K562 (cell line): ENCODE measurements around the gene NEU3. TPM values are rescaled to one million over a fixed set of nuclear protein-coding genes. Genes with fewer than 3 reads are reported as not detected.

ENCODE experiments used
- ARID1B ChIP-seq: fragments of 450-650 bp; IDR thresholded peaks from 2 replicates; pipeline ENCODE4 v1.6.1; 2016; ENCODE audit warnings: antibody characterized with exemption, mild to moderate bottlenecking, inconsistent platforms
- ATF3 ChIP-seq, 2 experiments: fragments of 450-650 bp in 1 of 2; sonication (generic) in 1 of 2; formaldehyde crosslinking in 1 of 2; IDR thresholded peaks in 1 of 2; conservative IDR thresholded peaks in 1 of 2; 2 replicates each; pipeline versions ENCODE4 v1.6.1 to v1.8.1; 2016 to 2023; ENCODE audit warnings: mild to moderate bottlenecking in 2 of 2, moderate library complexity in 2 of 2, inconsistent platforms in 1 of 2, missing genetic modification reagents in 1 of 2
- EP300 ChIP-seq: IDR thresholded peaks from 2 replicates; pipeline ENCODE4 v1.6.1; 2012; ENCODE audit warnings: low read length, improper control_type of control experiment
- FOXK2 ChIP-seq, 2 experiments: fragments of 450-650 bp; IDR thresholded peaks in 1 of 2; conservative IDR thresholded peaks in 1 of 2; 2 replicates each; pipeline ENCODE4 v1.6.1; 2016; ENCODE audit warnings: low read depth in 2 of 2, mild to moderate bottlenecking in 1 of 2
- FOXP1 ChIP-seq: sonication (generic); formaldehyde crosslinking; IDR thresholded peaks from 2 replicates; pipeline ENCODE4 v1.8.0; 2022; ENCODE audit warnings: mild to moderate bottlenecking, missing genetic modification reagents
- GATAD2B ChIP-seq: fragments of 450-650 bp; IDR thresholded peaks from 2 replicates; pipeline ENCODE4 v1.6.1; 2017; ENCODE audit warnings: mild to moderate bottlenecking, borderline replicate concordance
- HDGF ChIP-seq: fragments of 450-650 bp; IDR thresholded peaks from 2 replicates; pipeline ENCODE4 v1.6.1; 2016
- JUND ChIP-seq, 2 experiments: IDR thresholded peaks; 2 replicates in 1 of 2; 3 replicates in 1 of 2; pipeline ENCODE4 v1.6.1; 2011; ENCODE audit warnings: borderline replicate concordance in 2 of 2, low read depth in 2 of 2, low read length in 2 of 2, improper control_type of control experiment in 1 of 2, missing biosample characterization in 1 of 2, missing genetic modification characterization in 1 of 2, missing genetic modification reagents in 1 of 2
- MIER1 ChIP-seq: fragments of 450-650 bp; IDR thresholded peaks from 2 replicates; pipeline ENCODE4 v1.6.1; 2016; ENCODE audit warnings: antibody characterized with exemption, mild to moderate bottlenecking, low read depth
- NR0B1 ChIP-seq: fragments of 450-650 bp; IDR thresholded peaks from one replicate; pipeline ENCODE4 v1.6.1; 2018; ENCODE audit warnings: mild to moderate bottlenecking, moderate library complexity; ENCODE audit not compliant: partially characterized antibody
- NR3C1 ChIP-seq: sonication (generic); formaldehyde crosslinking; IDR thresholded peaks from 2 replicates; pipeline ENCODE4 v1.8.1; 2022; ENCODE audit warnings: missing genetic modification reagents
- PURB ChIP-seq: sonication (generic); formaldehyde crosslinking; IDR thresholded peaks from 2 replicates; pipeline ENCODE4 v1.9.0; 2021; ENCODE audit warnings: low read depth, mild to moderate bottlenecking, missing genetic modification reagents
- SMARCA4 ChIP-seq: fragments of 450-650 bp; IDR thresholded peaks from 2 replicates; pipeline ENCODE4 v1.6.1; 2016
- SUPT5H ChIP-seq: fragments of 450-650 bp; IDR thresholded peaks from 2 replicates; pipeline ENCODE4 v1.6.1; 2016
- TBP ChIP-seq: optimal IDR thresholded peaks from 2 replicates; pipeline ENCODE3; 2011; ENCODE audit warnings: low read depth, low read length, improper control_type of control experiment
- U2AF2 ChIP-seq: fragments of 200-400 bp; formaldehyde crosslinking; optimal IDR thresholded peaks from 2 replicates; pipeline ENCODE3; 2017; ENCODE audit warnings: low read depth, mild to moderate bottlenecking, low read length
- ZBED1 ChIP-seq: IDR thresholded peaks from 2 replicates; pipeline ENCODE4 v1.6.1; 2014
- ZNF347 ChIP-seq: fragments of 450-650 bp; formaldehyde crosslinking; IDR thresholded peaks from 2 replicates; pipeline ENCODE4 v1.4.0; 2020; ENCODE audit warnings: low read depth, mild to moderate bottlenecking, moderate library complexity
- ZNF354B ChIP-seq: fragments of 250-450 bp; sonication (Bioruptor Pico); IDR thresholded peaks from 2 replicates; pipeline ENCODE4 v1.4.0; 2020
- ZNF695 ChIP-seq: fragments of 450-650 bp; formaldehyde crosslinking; IDR thresholded peaks from 2 replicates; pipeline ENCODE4 v1.4.0; 2020; ENCODE audit warnings: mild to moderate bottlenecking, moderate library complexity
- polyA plus RNA-seq, 8 experiments: library from polyadenylated mRNA; depleted of rRNA in 4 of 8; stranded (reverse) in 5 of 8; unstranded in 3 of 8; fragments of >200 nt; fragmentation: Nextera tagmentation in 2 of 8; fragmentation: Illumina TruSeq in 1 of 8; extraction: Ambion mirVana in 2 of 8; extraction: Trizol in 1 of 8; gene quantifications; 2 replicates each; pipeline versions ENCODE4 v1.2.1 to v1.2.3, GENCODE V29; 2011 to 2014; ENCODE audit warnings: inconsistent platforms in 1 of 8, missing spikeins in 1 of 8
- total RNA-seq, 7 experiments: library from RNA; depleted of rRNA in 6 of 7; stranded (reverse); fragments of >200 nt in 6 of 7; fragmentation: Illumina TruSeq in 2 of 7; extraction: Trizol in 2 of 7; gene quantifications; 2 replicates each; pipeline versions ENCODE4 v1.2.1 to v1.2.3, GENCODE V29; 2011 to 2021; ENCODE audit warnings: low replicate concordance in 1 of 7
- TF ChIP-seq, protein P1 (sequence below): sonication (generic); formaldehyde crosslinking; IDR thresholded peaks from 2 replicates; pipeline ENCODE4 v1.8.1; 2023; ENCODE audit warnings: missing genetic modification reagents, mild to moderate bottlenecking, borderline replicate concordance
- TF ChIP-seq, protein P2 (sequence below): fragments of 450-650 bp; IDR thresholded peaks from 2 replicates; pipeline ENCODE4 v1.6.1; 2016

The NEU3 gene
- total and polyA plus RNA-seq, 9 of the 15 experiments (the other 6 are each of a cell fraction or from before 2014, with no cell fraction given), result 6.2 to 41.3 (median 31.1) TPM

DNA sequence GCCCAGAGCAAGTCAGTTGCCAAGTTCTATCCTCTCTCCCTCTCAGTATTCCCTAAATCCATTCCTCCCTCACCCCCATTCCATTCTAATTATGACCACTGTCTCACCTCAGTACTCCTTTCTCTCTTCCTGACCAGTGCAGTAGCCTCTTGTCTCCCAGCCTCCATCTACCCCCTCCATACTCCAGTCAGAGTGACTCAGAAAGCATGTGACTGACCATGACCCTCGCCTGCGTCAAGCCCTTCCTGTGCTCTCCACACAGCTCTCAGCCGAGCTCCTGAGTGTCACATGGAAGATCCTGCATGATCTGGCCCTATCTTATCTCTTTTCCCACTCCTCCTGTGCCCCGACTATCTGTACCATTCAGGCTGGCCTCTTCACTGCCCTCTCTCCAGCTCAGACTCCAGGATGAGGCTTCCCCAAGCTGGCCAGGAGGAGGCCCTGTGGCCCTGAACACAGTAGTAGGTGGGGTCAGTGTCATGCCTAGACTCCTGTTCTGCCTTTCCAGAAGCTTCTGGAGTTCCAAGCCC lies 42.6 kb downstream of the NEU3 start (continued):
- peak; percentile 97 for TF ChIP-seq EP300
- no peak for TF ChIP-seq NR3C1 (CRISPR knock-in tag)
- no peak for TF ChIP-seq PURB
- no peak for TF ChIP-seq ZNF347
- no peak for TF ChIP-seq ZNF354B
- TF ChIP-seq, protein P1, sequence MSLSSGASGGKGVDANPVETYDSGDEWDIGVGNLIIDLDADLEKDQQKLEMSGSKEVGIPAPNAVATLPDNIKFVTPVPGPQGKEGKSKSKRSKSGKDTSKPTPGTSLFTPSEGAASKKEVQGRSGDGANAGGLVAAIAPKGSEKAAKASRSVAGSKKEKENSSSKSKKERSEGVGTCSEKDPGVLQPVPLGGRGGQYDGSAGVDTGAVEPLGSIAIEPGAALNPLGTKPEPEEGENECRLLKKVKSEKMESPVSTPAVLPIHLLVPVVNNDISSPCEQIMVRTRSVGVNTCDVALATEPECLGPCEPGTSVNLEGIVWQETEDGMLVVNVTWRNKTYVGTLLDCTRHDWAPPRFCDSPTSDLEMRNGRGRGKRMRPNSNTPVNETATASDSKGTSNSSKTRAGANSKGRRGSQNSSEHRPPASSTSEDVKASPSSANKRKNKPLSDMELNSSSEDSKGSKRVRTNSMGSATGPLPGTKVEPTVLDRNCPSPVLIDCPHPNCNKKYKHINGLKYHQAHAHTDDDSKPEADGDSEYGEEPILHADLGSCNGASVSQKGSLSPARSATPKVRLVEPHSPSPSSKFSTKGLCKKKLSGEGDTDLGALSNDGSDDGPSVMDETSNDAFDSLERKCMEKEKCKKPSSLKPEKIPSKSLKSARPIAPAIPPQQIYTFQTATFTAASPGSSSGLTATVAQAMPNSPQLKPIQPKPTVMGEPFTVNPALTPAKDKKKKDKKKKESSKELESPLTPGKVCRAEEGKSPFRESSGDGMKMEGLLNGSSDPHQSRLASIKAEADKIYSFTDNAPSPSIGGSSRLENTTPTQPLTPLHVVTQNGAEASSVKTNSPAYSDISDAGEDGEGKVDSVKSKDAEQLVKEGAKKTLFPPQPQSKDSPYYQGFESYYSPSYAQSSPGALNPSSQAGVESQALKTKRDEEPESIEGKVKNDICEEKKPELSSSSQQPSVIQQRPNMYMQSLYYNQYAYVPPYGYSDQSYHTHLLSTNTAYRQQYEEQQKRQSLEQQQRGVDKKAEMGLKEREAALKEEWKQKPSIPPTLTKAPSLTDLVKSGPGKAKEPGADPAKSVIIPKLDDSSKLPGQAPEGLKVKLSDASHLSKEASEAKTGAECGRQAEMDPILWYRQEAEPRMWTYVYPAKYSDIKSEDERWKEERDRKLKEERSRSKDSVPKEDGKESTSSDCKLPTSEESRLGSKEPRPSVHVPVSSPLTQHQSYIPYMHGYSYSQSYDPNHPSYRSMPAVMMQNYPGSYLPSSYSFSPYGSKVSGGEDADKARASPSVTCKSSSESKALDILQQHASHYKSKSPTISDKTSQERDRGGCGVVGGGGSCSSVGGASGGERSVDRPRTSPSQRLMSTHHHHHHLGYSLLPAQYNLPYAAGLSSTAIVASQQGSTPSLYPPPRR, result no peak
- TF ChIP-seq JUND (IDR thresholded peaks at IDR 0.05; ENCODE audit: borderline replicate concordance, low read depth, low read length), result peak; percentile 98
- peak; percentile 97; the same call in 2 of the 3 replicates for TF ChIP-seq JUND (tag; IDR thresholded peaks at IDR 0.05; ENCODE audit: borderline replicate concordance, low read depth, low read length)
- no peak for TF ChIP-seq FOXP1 (CRISPR knock-in tag)
- peak; percentile 99 for TF ChIP-seq ARID1B
- TF ChIP-seq MIER1, result no peak
- TF ChIP-seq, protein P2, sequence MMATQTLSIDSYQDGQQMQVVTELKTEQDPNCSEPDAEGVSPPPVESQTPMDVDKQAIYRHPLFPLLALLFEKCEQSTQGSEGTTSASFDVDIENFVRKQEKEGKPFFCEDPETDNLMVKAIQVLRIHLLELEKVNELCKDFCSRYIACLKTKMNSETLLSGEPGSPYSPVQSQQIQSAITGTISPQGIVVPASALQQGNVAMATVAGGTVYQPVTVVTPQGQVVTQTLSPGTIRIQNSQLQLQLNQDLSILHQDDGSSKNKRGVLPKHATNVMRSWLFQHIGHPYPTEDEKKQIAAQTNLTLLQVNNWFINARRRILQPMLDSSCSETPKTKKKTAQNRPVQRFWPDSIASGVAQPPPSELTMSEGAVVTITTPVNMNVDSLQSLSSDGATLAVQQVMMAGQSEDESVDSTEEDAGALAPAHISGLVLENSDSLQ, result peak; percentile 66; the same call in 1 of the 2 replicates
- no peak for TF ChIP-seq U2AF2
- TF ChIP-seq SMARCA4, result peak; percentile 98
- no peak for TF ChIP-seq SUPT5H
- peak; percentile 97; the same call in 1 of the 2 replicates for TF ChIP-seq HDGF
- no peak for TF ChIP-seq ZNF695 (CRISPR knock-in tag)
- peak; percentile 17 for TF ChIP-seq TBP
- peak; percentile 74 to 81 for TF ChIP-seq FOXK2 (conservative IDR thresholded peaks at IDR 0.05 in 1 of 2, IDR thresholded peaks at IDR 0.05 in 1 of 2; ENCODE audit: low read depth in 2 of 2)
- 0 out of 2 replicates have a peak, but pooled peaks have one; percentile 46 for TF ChIP-seq ZBED1
- TF ChIP-seq GATAD2B, result peak; percentile 92
- TF ChIP-seq NR0B1, result no peak
- peak; percentile 95 for TF ChIP-seq ATF3 (IDR thresholded peaks at IDR 0.05)
- peak; percentile 72 for TF ChIP-seq ATF3 (CRISPR knock-in tag; conservative IDR thresholded peaks at IDR 0.05)
